Measurements from ENCODE around the gene PRKAG3.

- TF ChIP-seq POLR2AphosphoS5 (IDR thresholded peaks at IDR 0.05; ENCODE audit: low read depth, low read length) (no peak), TAF1 (IDR thresholded peaks at IDR 0.05; ENCODE audit: borderline replicate concordance, insufficient read depth, low read length) (no peak), FOXP2 (optimal IDR thresholded peaks at IDR 0.05; ENCODE audit: borderline replicate concordance, extremely low read depth, extremely low read length, insufficient read depth) (no peak)
- TF ChIP-seq, protein P1, sequence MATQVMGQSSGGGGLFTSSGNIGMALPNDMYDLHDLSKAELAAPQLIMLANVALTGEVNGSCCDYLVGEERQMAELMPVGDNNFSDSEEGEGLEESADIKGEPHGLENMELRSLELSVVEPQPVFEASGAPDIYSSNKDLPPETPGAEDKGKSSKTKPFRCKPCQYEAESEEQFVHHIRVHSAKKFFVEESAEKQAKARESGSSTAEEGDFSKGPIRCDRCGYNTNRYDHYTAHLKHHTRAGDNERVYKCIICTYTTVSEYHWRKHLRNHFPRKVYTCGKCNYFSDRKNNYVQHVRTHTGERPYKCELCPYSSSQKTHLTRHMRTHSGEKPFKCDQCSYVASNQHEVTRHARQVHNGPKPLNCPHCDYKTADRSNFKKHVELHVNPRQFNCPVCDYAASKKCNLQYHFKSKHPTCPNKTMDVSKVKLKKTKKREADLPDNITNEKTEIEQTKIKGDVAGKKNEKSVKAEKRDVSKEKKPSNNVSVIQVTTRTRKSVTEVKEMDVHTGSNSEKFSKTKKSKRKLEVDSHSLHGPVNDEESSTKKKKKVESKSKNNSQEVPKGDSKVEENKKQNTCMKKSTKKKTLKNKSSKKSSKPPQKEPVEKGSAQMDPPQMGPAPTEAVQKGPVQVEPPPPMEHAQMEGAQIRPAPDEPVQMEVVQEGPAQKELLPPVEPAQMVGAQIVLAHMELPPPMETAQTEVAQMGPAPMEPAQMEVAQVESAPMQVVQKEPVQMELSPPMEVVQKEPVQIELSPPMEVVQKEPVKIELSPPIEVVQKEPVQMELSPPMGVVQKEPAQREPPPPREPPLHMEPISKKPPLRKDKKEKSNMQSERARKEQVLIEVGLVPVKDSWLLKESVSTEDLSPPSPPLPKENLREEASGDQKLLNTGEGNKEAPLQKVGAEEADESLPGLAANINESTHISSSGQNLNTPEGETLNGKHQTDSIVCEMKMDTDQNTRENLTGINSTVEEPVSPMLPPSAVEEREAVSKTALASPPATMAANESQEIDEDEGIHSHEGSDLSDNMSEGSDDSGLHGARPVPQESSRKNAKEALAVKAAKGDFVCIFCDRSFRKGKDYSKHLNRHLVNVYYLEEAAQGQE (IDR thresholded peaks at IDR 0.05; ENCODE audit: insufficient read depth in 1 of 2, low read depth in 2 of 2, low read length in 2 of 2), result no peak
These were observed 15.0 kb downstream of the PRKAG3 start for GRCh38 chr2:218816561-218817011.
